ENCODE data around the gene OAS3.

- TF ChIP-seq ZNF174 (tag by site-specific recombination; IDR thresholded peaks at IDR 0.05), result no peak
- TF ChIP-seq HOXA7 (CRISPR knock-in tag; IDR thresholded peaks at IDR 0.05; ENCODE audit: borderline replicate concordance), result no peak
- TF ChIP-seq CTCF (tag by site-specific recombination; IDR thresholded peaks at IDR 0.05), result no peak
- TF ChIP-seq PBX3 (CRISPR knock-in tag; IDR thresholded peaks at IDR 0.05), result no peak
- no peak for TF ChIP-seq BCL11B (tag by site-specific recombination; IDR thresholded peaks at IDR 0.05; ENCODE audit: low read depth)
- no peak for TF ChIP-seq ZNF670 (tag by site-specific recombination; IDR thresholded peaks at IDR 0.05; ENCODE audit: low read depth)
Measured at GRCh38 chr12:112950701-112951100, 12.4 kb downstream of the OAS3 start.
